Fibroblast of skin of back (primary cell): ENCODE data around the gene ADCY5.
A peak's percentile ranks its signal among the peaks of the same experiment; 100 is the strongest.

Source experiments
- DNase-seq: peaks from one replicate; pipeline ENCODE4 v3.0.0-alpha.2; 2013

The ADCY5 gene

DNA sequence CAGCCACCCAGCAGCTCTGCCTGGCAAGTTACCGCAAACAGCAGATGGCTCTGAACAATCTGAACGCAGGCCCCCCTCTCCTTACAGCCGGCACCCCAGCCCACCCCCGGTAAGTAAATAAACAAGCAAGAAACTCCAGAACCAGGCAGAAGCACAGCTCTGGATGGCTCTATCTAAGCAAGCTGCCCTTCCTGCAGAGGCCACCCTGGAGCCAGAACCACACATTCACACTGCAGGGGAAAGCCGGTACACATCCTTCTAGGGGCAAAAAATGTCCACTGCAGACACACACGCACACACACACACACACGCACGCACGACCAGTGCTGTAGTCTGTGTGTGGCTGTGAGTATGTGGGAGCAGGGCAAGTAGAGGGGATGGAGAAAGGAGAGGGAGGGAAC is 63.9 kb downstream of the ADCY5 start:
- DNase-seq: peak; percentile 29

DNA sequence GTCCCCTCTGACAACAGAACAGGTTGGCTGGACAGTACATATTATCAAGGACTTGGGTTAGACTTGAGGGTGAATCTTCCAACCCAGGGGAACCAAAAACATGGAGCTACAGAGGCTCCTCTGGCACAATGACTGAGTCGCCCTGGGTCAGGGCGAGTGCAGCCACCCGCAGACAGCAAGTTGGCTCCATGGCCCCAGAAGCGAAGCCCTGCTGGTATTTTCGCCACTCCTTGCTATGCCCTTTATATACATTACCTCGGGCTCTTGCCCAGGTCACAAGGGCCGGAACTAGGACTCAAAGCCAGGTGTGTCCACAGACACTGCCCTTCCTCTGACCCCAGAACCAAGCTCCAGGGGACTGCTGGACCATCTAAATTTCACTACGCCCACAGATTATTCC is 64.6 kb downstream of the ADCY5 start:
- DNase-seq: no peak

DNA sequence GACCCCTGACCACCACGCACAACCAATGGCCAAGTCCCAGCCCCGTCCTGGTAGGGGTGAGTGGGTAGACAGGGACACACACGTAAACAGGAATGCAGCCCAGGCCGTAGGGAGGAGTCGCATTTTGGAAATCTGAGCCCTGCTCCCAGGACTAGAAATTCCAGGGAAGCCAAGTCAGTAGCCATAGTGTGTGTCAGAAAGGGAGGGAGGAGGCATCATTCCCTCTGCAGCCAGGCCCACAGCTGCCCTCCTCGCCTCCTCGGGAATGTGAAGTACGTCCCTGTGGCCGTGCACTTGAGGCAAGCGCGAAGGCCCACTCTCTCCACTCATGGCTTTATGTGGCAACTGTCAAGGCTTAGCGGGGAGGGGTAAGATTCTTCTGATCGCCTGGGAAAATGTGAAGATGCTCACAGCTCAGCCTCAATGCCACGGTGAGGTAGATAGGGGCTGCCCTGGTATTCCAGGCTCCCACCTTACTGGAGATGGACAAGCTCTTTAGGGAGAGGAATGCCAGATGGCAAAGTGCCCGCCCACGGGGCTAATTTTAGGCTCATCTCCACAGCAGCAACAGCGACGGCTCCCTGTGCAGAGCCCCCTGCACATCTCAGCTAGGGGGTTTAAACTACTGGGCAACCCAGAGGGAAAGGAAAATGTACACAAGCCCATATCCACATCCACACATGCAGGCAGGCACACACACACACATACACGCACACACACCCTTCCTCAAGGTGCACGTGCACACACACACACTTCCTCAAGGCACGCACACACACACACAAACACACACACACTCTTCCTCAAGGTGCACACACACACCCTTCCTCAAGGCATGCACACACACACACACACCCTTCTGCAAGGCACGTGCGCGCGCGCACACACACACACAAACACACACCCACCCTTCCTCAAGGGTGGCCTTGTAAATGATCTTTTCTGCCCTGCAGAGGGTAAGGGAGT is 65.5 kb downstream of the ADCY5 start:
- peak; percentile 43 for DNase-seq

DNA sequence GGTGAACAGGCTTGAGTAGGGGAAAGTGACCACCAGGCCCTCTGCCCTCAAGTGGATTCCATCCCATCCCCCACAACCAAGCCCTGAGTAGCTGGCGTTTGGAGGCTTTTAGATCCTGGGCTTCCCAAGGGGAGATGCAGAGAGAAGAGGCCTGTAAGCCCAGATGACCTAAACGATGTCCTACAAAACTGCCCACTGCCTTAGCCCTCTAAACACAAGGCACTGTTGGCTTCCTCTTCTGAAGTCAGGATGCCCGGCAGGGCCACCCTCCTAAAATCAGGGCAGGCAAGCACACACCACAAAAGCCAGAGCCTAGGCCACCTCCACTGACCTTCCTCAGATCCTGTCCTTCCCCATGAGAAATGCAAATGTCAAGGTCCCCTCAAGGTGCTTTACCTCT is 68.6 kb downstream of the ADCY5 start:
- DNase-seq: no peak

DNA sequence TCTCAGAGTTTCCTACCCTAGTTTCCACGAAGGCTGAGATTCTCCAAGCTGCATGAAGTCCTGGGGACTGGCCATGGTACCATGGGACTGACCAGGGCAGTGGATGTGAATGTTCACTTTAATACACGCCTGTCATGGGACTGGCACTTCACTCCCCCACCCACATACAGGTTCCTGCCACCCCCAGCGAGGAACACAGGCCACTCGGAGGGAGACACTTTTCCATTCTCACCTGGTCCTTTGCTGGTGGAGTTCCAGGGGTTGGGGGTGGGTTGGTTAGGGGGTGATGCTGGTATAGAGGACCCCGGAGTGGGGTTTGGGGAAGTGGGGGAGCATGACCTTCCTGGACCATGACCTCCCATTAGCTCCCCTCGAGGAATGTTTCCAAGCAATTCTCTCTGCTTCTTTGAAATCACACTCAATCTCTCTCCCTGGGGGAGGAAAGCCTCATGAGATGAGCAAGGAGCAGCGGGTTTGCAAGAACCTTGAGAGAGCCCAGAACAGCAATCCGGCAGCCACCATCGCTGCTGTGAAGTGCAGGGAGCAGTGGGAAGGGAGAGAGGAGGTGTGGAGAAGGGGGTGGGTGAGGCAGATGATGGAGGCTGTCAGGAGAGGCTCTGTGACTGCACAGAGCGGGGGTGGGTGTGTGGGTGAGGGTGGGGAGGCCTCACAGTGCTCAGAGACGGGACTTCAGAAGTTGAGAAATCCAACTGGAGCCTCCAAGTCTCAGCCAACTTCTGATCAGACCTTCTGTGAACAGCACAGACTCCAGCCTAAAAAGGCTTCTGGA is 69.7 kb downstream of the ADCY5 start:
- DNase-seq: no peak

DNA sequence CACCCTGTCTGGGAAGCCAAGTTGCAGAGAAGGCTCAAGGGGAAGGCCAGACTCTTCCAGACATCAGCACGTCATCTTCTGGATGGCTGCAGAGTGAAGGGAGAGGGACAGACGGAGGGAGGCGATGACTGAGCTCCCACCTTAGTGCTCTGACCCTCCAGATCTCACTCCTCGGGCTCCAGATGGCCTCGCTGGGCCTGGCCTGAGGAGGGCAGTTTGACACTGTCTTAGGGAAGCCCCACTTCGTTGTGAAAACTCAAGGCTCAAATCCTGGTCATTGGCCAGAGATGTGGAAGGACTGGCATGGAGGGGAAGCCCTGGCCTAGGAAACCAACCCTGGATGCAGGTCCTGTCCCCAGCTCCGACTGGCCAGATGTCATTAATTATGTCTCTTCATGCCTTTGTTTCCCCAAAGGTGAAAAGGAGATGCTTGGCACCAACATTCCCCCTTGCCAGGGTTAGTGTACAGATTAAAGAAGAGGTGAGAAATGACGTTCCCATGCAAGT is 70.4 kb downstream of the ADCY5 start:
- no peak for DNase-seq

DNA sequence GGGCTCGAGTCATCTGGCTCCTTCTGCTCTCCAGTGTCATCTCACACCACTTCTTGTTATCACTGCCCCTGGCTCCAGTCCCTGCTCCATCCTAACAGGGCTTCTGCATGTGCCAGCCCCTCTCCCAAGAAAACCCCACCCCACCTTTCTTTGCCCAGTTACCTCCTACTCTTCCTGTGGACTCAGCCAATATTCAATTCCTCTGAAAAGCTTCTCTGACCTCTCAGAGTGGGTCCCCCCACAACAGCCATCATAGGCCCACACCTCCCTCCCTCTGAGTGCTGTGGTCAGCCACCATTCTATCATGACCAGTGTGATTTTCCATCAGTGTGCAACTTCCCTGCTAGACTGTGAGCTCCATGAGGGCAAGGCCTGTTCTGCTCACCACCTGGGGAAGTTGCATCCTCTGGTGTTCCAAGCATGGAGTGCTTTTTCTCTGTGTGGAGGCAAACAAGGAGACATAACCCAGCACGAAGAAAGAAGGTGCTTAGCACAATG is 71.6 kb downstream of the ADCY5 start:
- no peak for DNase-seq

DNA sequence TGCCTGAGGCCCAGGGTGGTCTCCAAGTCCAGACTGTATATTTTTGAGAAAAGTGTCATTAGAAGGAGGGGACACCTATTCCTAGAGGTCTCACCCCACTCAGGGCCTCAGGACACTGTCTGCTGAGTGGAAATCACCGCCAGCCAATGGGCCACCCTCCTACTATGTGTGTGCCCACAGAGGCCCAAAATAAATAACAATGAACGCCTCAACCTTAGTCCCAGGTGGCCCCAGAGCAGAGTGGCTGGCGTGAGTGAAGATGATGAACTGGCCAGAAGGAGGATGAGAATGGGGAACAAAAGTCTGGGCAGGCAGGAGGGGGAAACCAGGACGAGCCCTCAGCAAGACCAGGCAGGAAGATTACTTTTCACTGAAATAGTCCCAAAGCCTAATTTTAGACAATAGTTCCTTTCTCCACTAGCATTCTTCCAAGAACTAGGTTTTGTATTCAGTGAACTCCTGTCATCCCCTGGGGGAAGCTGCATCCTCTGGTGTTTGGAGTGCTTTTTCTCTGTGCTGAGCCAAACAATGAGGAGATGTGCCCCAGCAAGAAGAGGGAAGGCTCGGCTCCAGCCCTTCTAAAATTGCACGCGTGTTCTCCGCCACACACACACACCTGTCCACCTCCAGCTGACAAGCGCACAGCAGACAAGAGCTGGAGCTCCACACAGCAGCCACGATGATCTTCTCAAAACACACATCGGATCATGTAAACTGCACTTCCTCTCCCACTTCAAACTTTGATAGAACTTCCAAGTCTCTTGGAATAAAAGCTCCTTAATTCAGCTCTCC is 72.2 kb downstream of the ADCY5 start:
- no peak for DNase-seq

DNA sequence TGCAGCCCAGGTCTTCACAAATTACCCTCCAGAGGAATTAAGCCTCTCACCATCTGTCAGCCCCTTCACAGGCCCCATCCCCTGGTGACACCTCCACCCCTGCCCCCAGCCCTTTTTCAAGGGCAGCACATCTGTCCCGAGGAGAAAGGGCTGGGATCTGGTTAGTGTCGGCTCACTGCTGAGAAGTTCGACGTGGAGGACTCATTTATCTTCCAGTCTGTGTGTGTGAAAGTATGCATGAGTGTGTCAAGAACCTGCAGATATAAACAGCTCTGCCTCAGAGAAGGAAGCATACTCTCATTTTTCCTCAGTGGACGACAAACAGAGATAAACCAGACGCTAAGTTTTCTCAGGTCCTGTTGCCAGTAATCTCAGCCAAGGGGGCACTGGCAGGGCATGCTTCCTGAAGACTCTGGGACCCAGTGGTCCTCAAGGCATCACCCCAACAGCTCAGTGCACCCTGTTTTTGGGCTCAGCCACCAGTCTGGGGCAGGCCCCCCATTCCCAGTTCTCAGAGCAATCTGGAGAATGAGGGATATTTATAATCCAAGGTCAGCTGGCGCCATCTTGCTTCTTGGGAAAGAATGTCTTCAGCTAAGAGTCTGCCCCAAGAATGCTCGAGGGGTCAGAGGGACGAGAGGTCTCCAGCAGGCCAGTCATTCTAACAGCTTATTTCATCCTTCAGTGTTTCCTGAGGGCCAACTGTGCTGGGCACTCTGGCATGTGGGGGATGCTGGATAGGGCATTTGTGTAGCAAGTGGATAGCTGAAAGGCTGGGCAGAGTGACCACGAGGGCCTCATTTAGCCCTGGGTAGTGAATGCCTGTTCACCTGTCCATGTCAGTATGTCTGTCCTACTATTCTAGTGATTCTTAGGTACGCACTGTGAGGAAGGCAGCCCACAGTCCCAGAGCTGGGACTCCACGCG is 73.6 kb downstream of the ADCY5 start:
- DNase-seq: no peak

DNA sequence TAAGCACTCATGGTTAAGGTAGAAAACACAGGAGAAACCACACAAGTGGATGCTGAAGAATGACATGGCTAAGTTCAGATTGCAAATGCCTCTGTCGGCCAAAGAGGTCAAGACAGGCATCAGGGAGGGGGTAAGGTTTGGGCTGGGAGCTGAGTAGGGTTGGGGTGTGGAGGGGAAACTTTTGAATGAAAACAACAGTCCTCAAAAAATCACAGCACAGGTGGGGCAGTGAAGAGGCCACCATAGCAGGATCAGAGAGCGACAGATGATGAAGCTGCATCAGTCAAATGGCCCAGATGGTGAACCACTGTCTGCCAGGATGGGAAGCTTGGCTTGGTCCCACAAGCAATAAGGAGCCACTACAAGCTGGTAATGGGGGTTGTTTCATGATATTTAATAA is 74.9 kb downstream of the ADCY5 start:
- DNase-seq: no peak

DNA sequence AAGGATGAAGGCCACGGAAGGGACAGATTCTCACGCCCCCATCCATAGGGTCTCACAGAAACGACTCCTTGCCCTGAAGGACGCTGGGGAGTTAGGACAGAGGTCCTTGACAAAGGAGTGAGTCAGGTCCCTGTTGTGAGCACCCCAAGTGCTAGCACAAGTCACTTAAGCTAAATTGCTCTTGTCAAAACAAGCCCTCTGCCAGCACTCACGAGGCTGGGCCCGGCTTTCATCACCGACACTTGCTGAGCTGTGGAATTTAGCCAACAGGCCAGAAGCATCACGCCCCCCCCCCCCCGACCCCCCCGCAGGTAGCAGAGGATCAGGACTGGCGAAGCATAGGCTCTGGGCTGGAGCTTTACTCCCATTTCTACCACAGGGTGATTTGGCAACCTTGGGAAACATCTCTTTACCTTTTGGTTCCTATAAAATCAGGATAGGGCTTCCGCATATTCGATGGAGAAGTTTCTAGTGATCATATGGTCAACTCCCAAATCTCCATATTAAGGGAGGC is 75.4 kb downstream of the ADCY5 start:
- DNase-seq: no peak

DNA sequence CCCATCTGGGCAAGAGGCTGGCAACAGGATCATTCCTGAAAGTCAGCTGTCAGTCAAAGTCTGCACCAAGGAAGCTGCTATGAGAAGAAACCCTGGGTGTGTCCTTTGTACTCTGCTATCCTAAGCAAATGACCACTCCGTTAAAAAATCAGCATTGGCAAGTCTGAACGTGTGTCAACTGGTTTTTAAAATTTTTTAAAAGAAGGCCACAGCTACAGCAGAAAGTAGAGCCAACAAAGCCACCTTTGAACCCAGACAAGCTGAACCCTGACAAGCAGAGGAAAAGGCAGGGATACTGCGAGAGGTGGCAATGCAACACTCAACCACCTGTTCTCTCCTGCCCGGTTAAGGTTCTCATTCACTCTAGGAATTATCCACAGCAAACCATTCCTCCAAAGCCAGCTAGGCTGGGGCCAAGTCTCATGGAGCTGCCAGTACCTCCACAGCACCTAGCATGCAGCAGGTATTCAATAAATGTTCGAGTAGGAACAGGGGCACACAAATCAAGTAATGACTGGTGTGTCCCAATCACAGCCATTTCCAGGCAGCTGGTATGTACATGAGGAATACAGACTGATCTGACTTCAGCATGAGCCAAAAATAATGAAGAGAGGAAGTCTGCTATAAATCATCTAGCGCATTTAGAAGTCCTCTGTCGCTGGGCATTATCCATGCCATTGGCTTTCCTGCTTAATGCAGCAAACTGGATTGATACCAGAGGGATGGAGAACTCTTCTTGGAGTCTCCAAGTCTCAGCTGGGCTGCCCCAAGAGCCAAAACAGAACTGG is 76.0 kb downstream of the ADCY5 start:
- no peak for DNase-seq

DNA sequence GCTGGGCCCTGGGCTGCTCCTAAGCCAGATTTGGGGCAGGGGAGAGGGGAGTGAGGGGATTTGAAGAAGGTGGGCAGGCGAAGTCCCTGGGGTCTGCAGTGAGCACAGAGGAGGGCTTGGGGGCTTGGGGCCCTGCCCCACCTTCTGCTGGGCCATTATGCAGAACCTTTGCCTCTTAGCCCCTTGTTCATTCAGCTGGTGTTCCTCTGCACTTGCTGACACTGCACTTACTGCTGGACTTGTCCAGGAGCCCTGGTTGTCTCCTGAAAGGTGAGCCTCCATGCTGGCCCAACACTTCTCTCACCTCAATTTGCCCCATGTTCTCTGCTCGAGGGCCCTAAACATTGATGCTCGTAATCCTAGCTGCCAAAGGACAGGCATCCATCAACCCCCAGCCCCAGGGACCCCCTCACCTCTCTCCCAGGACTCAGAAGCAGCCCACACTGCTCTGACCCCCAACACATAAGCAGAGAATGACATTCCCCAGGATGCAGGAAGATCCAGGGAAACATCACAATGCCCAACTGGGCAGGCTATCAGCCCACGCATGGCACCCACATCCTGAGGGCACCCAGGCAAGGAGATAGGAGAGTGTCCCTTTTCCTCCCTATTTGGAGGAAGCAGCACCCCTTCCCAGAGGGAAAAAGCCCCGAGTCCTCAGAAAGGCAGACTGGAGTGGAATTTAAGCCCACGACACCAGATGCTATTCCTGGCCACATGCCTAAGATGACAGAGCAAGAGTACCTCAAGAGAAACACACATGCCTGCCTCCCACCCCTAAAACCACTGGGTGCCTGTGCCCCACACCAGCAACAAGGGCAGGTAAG is 76.8 kb downstream of the ADCY5 start:
- no peak for DNase-seq

DNA sequence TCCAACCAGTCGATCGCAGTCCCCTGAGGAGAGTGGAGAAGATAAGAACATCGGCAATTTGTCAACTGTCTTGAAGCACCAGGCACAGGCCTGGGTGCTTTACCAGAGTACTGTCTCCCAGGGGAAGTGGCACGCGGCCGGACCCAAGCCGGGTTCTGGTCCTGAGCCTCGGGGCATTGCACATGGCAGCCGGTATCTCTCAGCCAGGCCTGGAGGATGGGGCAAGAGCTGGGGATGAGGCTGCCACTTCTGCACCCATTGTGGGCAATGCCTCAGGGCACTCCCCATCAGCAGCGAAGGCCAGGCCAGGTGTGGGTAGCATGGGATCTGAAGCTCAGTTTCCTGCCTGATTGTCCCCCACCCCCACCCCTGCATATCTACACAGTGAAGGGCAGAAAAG is 77.5 kb downstream of the ADCY5 start:
- DNase-seq: no peak

DNA sequence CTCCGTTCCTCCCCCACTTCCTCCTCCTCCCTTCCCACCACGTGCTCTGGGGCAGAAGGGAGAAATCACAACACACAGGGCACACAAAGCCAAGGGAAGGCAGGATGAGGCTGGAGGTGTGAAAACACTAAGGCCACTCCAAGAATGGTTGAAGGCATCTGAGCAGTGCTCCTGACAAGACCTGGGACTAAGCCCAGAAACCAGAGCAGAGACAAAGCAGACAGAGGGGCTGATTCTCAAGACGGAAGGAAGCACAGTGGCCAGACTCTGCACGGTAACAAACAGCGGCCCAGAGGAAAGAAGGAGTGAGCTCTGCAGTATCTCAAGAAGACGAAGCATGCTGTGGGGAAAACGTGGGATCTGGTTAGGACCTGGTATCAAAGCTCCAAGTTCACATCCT is 78.1 kb downstream of the ADCY5 start:
- no peak for DNase-seq

DNA sequence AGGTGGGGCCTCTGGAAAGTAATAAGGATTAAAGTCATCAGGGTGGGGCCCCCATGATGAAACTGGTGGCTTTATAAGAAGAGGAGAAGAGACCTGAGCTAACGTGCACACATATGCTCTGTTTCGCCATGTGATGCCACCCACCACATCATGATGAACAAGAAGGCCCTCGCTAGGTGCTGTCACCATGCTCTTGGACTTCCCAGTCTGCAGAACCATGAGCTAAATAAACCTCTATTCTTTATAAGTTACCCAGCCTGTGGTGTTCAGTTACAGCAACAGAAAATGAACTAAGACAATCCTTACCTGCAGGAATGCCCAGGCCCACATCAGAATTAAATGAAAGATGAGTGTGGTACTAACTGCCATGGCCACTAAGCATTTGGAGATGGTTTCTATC is 79.8 kb downstream of the ADCY5 start:
- no peak for DNase-seq

DNA sequence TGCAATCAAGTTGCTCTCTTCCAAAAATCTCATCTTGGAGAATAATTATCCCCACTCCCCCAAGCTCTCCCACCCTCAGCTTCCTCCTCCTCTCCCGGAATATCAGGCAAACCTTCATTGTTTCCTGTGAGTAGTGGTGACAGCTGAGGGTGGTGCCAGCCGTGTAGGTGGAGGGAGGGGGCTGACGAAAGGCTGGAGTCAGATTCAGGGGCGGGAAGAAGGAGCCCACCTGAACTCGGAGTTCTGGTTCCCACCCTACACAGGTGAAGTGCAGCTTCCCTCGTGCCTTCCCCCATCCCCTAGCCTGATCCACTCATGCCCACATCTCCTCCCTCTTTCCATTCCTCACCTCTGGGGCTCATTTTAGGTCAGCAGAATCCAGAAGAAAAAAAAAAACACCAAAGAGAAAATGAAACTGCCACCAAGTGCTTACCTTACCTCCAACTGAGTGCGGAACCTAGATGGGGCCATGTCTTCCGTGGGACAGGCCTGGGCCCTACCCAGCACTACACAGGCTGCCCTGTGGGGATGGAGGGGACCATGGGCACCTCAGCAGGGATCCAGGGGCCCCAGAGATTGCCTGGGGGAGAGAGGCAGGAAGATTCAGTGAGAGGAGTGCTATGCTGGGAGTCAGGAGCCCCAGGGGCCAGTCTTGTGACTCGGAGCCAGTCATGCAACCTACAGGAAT is 81.3 kb downstream of the ADCY5 start:
- no peak for DNase-seq

DNA sequence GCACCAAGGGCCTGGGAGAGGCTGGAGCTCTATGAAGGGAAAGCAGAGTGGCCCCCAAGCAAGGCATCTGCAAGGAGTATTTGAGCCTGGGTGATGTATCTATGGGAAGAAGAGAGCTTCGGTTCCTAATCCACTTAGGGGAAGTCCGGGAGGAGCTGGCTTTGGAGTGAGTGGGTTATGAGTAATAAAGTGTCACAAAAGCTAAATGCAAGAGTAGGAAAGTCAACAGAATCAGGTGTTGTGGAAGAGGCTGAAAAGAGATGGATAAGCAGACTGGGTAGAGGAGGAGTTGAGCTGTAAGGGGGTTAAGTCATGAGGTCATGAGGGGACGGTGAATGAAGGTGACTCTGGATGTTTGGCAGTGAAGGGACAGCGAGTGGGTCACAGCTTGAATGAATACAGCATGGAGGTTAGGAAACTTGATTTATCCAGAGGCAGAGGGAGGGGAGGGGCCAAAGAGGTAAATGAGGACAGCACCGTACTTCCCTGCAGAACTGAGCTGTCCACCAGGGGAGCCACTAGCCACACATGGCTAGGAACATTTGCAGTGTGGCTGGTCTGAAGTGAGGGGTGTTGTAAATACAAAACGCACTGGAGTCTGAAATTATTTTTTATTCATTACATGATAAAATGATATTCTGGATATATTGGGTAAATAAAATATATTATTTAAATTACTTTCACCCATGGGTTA is 83.3 kb downstream of the ADCY5 start:
- no peak for DNase-seq
